GM20431 (cell line): ENCODE measurements around the gene ABLIM1.

Experiments
- in situ Hi-C: fragments of 300-500 bp; cut with MseI, MboI; formaldehyde crosslinking; loops from one replicate; pipeline ENCODE4 v1.15.0; 2020; ENCODE audit warnings: low sequenced_read_pairs; ENCODE audit not compliant: unreplicated experiment

The ABLIM1 gene

DNA sequence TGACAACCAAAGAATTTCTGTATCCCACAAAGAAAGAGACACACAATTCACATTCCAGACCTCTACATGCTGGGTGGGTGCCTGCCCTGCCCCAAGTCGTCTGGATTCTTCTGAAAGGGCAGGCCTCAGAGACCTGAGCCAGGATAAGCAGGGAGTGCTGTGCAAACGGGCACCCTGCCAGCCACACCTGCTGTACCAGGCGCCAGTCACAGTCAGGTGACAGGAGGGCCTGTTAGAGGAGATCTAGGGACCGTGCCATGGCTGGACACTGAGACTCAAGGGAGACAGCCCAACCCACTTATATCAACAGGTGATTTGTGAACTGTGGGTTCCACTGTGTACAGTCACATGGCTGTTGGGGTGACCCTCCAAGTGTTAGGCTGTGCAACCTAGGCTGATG is 150.6 kb downstream of the ABLIM1 start:
- in situ Hi-C loops = no loop called here

DNA sequence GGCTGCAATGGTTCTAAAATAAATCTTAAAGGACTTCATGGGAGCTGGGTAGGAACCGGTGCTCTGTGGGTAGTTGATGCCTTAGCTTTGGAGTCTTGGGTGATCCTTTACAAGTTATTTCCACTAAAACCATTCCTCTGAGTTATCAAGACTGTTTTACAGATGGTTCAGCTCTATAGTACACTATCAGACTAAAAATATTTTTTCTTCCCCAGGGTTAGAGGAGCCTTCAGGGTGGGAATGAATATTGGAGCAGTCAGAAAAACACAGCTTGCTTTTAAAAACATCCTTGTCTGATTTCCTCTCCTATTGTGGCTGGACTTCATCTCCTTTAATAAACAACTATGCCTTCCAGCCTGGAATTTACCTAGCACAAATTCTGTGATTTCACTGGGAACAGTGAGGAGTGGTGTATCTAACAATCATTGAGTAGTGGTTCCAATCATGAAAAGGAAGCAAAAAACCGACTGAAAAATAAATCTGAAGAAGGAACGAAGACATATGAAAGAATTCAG is 151.1 kb downstream of the ABLIM1 start:
- in situ Hi-C loops = no loop called here

DNA sequence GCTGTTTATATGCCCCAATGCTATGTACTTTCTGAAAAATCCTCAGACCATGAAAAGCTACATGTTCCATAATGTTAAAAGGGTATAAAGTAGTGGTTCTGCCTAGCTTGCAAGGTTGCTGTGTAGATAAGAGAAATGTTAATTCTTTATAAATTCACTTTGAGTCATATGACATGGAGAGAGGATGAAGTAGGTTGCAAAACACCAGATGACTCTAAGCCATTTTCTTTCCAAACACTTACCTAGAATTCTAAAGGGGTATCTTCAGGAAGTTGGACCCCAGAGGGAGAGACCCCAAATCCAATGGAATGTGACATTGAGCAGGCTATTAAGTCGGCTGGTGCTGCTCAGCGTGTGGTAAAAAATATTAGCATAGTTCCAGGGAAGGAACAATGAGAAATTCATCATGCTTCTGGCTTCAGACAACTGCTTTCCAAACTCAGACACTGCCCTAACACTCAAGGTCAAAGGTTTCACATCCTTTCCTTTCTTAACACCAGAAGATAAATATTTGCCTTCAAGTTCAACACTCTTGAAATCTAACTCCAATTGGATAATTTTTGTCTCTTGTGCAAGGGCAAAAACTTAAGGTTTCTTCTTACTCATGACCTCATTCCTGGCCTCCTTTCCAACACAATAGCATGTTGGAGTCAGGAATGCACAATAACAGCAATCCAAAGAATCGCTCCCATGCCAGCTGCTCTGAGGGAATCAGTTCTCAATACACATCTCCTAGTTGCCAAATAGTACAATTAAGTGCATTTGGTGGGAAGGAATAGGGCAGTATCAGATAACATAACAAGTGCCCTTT is 153.1 kb downstream of the ABLIM1 start:
- in situ Hi-C loops = no loop called here

DNA sequence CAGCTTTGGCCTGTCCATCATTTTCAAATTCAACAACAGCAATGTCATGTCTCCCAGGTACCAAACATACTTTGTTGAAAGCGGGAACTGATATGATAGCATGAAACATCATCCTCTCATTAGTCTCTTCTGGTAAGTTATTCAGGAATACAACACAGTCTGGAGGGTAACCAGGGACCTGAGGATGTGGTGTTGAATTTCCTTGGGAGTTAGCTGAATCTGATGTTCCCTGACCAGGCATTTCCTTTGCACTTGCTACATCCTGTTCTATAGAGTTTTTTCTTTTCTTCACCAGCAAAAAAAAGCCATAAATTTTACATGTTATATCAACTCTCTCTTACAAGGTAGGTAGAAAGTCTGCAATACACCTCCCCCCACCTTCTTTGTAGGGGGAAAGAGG is 156.0 kb downstream of the ABLIM1 start:
- in situ Hi-C loops = no loop called here

DNA sequence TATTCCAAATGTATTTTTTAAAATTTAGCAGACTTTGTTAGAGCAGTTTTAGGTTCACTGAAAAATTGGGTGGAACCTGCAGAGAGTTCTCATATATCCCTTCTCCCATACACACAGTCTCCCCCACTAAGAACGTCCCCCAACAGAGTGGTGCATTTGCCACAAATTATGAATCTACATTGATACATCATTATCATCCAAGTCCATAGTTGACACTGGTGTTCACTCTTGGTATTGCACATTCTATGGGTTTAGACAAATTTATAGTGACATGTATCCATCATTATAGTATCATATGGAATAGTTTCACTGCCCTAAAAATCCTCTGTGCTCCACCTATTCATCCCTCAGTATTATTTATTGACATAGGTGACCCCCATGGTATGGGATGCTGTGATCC is 156.4 kb downstream of the ABLIM1 start:
- in situ Hi-C loops = no loop called here

- in situ Hi-C loops = no loop called here
These were observed 157.4 kb downstream of the ABLIM1 start for GRCh38 chr10:114500643-114501042.

DNA sequence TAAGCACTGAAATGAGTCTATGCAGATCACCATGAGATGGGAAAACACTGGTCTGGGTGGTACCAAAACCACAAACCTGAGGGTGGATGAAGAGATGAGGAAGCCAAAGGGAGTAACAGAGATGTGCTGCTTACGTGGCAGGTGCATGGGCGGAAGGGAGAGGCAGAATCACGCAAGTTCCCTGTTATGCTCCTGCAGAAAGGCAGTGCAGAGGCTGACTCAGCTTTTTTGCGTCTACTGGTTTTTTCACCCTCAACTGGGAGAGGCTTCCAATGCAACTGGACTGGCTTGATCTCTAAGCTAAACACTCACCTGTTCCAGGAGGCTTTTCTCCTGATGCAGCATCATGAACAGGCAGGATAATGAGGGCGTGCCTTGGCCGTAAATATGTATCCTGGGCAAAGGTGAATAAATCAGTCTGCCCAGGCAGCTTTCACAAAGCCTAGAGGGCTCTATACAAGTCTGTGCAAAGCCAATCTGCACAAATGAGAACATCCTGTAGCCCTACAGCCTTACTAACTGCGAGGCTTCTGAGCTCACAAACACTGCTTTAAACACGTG is 158.4 kb downstream of the ABLIM1 start:
- in situ Hi-C loops = no loop called here

DNA sequence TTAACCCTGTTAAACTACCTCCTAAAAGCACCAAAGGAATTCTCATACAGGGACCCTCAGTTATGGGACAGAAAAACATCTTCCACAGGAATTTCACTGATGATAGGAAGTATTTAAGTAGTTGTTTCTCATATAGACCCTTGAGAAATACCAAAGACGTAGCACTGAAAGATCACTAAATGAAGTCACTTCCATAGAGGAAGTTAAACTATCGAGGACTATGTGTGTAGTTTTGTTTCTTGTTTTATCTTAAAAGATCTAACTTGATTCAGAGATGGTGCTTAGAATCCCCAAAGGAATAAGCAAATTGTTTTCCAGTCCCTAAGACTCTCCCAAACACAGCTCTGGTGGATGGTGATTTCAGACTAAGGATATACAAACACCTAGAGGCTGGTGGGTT is 159.0 kb downstream of the ABLIM1 start:
- in situ Hi-C loops = no loop called here

GRCh38 chr10:114498413-114499111 is 159.5 kb downstream of the ABLIM1 start:
- in situ Hi-C loops = no loop called here

- in situ Hi-C loops = no loop called here
These were observed 162.8 kb downstream of the ABLIM1 start for GRCh38 chr10:114495303-114495702.

GRCh38 chr10:114492351-114493037 is 165.6 kb downstream of the ABLIM1 start:
- in situ Hi-C loops = no loop called here

GRCh38 chr10:114491933-114492332 is 166.1 kb downstream of the ABLIM1 start:
- in situ Hi-C loops = no loop called here

- in situ Hi-C loops = no loop called here
These were observed 166.7 kb downstream of the ABLIM1 start for GRCh38 chr10:114491419-114491818.

DNA sequence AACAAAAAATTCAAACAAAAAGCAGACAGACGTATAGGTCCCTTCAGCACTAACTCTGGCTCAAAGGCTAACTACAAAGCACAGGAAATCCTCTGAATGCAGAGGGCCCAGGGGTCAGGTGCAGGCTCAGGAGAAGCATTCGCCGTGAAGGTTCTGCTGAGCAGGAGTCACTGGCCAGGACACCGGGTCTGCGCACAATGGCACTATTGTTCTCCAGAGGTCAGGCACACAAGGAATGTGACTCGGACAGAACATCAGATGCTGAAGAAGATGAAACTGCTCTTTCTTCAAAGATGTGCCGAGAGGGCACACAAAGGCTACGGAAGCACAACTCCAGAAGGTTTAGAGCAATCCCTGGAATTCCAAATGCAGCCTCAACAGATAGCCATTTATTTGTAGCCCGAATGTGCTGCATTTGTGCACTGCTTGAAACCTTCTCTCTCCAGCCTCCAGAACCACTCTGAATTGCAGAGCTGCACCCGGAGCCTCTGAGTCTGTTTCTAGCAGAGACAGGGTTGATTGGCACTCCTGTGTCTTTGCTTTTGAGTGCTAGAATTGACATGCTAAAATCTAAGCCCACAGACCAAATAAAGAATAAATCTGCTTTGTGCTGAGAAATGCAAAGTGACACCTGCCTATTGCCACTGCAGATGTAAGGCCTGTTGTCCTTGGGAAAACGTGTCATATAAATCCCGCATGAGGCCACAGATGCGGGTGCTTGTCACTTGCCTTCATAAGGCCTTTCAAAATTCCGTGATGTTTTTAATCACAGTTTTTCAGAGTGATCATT is 168.4 kb downstream of the ABLIM1 start:
- in situ Hi-C loops = no loop called here

GRCh38 chr10:114487815-114488536 is 170.1 kb downstream of the ABLIM1 start:
- in situ Hi-C loops = no loop called here

- in situ Hi-C loops = no loop called here
These were observed 170.9 kb downstream of the ABLIM1 start for GRCh38 chr10:114486938-114487814.

- in situ Hi-C loops = no loop called here
These were observed 172.2 kb downstream of the ABLIM1 start for GRCh38 chr10:114485696-114486400.

GRCh38 chr10:114483575-114483974 is 174.5 kb downstream of the ABLIM1 start:
- in situ Hi-C loops = no loop called here
